Small intestine (tissue), 7 donors: ENCODE results near the gene CAVIN1. TPM values are rescaled to one million over a fixed set of nuclear protein-coding genes. Genes with fewer than 3 reads are reported as not detected.
"Not testable (repeated sequence)": the region's sequence is repeated elsewhere in the genome, so short reads cannot be mapped to it uniquely, and the experiment has no call there.

ENCODE experiments used
- DNase-seq, 2 donors: peaks; one replicate each; pipeline versions ENCODE4 v3.0.0 to v3.0.0-alpha.2; 2013
- FAIRE-seq: peaks from 2 replicates; lab custom pipeline; 2012; peaks lifted over from hg19 to GRCh38; lab: Jason Lieb, UNC
- H3K27ac ChIP-seq, 3 donors: one replicate each; pipeline ENCODE4 v1.5.1; 2013; ENCODE audit warnings: low read length in 2 of 3, mild to moderate bottlenecking in 2 of 3, control low read depth in 1 of 3, inconsistent platforms in 1 of 3, low read depth in 1 of 3, moderate library complexity in 1 of 3
- H3K27me3 ChIP-seq, 3 donors: one replicate each; pipeline ENCODE4 v1.6.1; 2013; ENCODE audit warnings: low read length in 3 of 3, inconsistent platforms in 1 of 3; ENCODE audit not compliant: control insufficient read depth in 3 of 3, insufficient read depth in 3 of 3
- H3K36me3 ChIP-seq, 3 donors: one replicate each; pipeline ENCODE4 v1.6.1; 2013; ENCODE audit warnings: low read length in 3 of 3, inconsistent platforms in 1 of 3, low read depth in 1 of 3, mild to moderate bottlenecking in 1 of 3, moderate library complexity in 1 of 3; ENCODE audit not compliant: control insufficient read depth in 3 of 3, insufficient read depth in 2 of 3
- H3K4me1 ChIP-seq, 3 donors: one replicate each; pipeline ENCODE4 v1.6.1; 2013; ENCODE audit warnings: low read length in 2 of 3, inconsistent platforms in 1 of 3, low read depth in 1 of 3, mild to moderate bottlenecking in 1 of 3, moderate library complexity in 1 of 3; ENCODE audit not compliant: control insufficient read depth in 3 of 3, insufficient read depth in 2 of 3
- H3K4me3 ChIP-seq, 3 donors: one replicate each; pipeline ENCODE4 v1.5.1; 2013; ENCODE audit warnings: low read length in 3 of 3, control low read depth in 1 of 3, inconsistent platforms in 1 of 3, low read depth in 1 of 3, mild to moderate bottlenecking in 1 of 3, moderate library complexity in 1 of 3
- H3K9me3 ChIP-seq, 2 donors: one replicate each; pipeline ENCODE4 v1.6.1; 2013; ENCODE audit warnings: low read depth in 1 of 2, low read length in 1 of 2; ENCODE audit not compliant: control insufficient read depth in 2 of 2, insufficient read depth in 1 of 2
- WGBS, 3 donors: extraction: QIAGEN DNeasy Blood & Tissue Kit; methylation state at CpG; one replicate each; pipeline ENCODE4 v1.1.7; 2013; 5-methylcytosine and 5-hydroxymethylcytosine counted together
- polyA plus RNA-seq, 4 donors: library from polyadenylated mRNA; stranded (reverse) in 3 of 4; unstranded in 1 of 4; fragments of 200-250 nt in 3 of 4; fragments of 120-200 nt in 1 of 4; gene quantifications; one replicate each; pipeline versions ENCODE4 v1.2.1 to v1.2.3, GENCODE V29; 2013
- donor health status: healthy with polysubstance abuse.
- donor health status: control.
- donor health status: control.
- donor health status: Bipolar disorder and iron deficiency.
- donor health status: healthy.

The CAVIN1 gene
- polyA plus RNA-seq, 4 donors = 2.7 to 81.0 (median 16.3) TPM

- 86 to 94% (median 89%) methylated on average over 1 of the region's 1 CpG for WGBS, 3 donors
- H3K27ac ChIP-seq = no peak overlapping the region
- FAIRE-seq (no peak), DNase-seq (no peak)
- no peak overlapping the region for H3K4me3 ChIP-seq
- H3K9me3 ChIP-seq = peaks cover 0 to 3% of the 10 kb centered on the region in 2 donors
- H3K4me1 ChIP-seq = peaks cover 0 to 7% (median 2%) of the 10 kb centered on the region in 3 donors
- no peaks in the 10 kb centered on the region for H3K27me3 ChIP-seq
- peaks cover 0 to 29% (median 2%) of the 10 kb centered on the region in 3 donors for H3K36me3 ChIP-seq
Measured at GRCh38 chr17:42373896-42374295, 49.2 kb downstream of the CAVIN1 start.

GRCh38 chr17:42372142-42372541, 50.9 kb downstream of the CAVIN1 start:
- FAIRE-seq = no peak
- DNase-seq = no peak
- peaks cover 0 to 3% of the 10 kb centered on the region in 2 donors for H3K9me3 ChIP-seq
- H3K36me3 ChIP-seq = peaks cover 0 to 27% (median 2%) of the 10 kb centered on the region in 3 donors
- no peak overlapping the region for H3K4me3 ChIP-seq
- H3K27me3 ChIP-seq = no peaks in the 10 kb centered on the region
- H3K27ac ChIP-seq = no peak overlapping the region
- peaks cover 0 to 5% (median 4%) of the 10 kb centered on the region in 3 donors for H3K4me1 ChIP-seq

- not testable (repeated sequence) for FAIRE-seq, H3K4me1 ChIP-seq
- WGBS, 3 donors = 80 to 81% (median 80%) methylated on average over 12 of the region's 12 CpGs
Measured at GRCh38 chr17:42368797-42369561, 54.1 kb downstream of the CAVIN1 start.

GRCh38 chr17:42368310-42368709, 54.7 kb downstream of the CAVIN1 start:
- not testable (repeated sequence) for H3K27ac ChIP-seq, H3K4me1 ChIP-seq, H3K9me3 ChIP-seq, DNase-seq, H3K4me3 ChIP-seq, FAIRE-seq, H3K27me3 ChIP-seq
- 81 to 89% (median 88%) methylated on average over 5 of the region's 5 CpGs for WGBS, 3 donors
- H3K36me3 ChIP-seq = peaks cover 0 to 25% (median 7%) of the 10 kb centered on the region in 3 donors

More at GRCh38 chr17:42368797-42369561, 54.1 kb downstream of the CAVIN1 start:
- not testable (repeated sequence) for H3K4me3 ChIP-seq, H3K9me3 ChIP-seq, H3K27ac ChIP-seq, DNase-seq, H3K27me3 ChIP-seq
- peaks cover 0 to 25% (median 7%) of the 10 kb centered on the region in 3 donors for H3K36me3 ChIP-seq

- WGBS, 3 donors = 84 to 88% (median 87%) methylated on average over 13 of the region's 13 CpGs
- H3K27ac ChIP-seq, H3K4me3 ChIP-seq, H3K27me3 ChIP-seq, H3K9me3 ChIP-seq, DNase-seq, FAIRE-seq: not testable (repeated sequence)
- peaks cover 0 to 18% (median 5%) of the 10 kb centered on the region in 3 donors for H3K36me3 ChIP-seq
- peaks cover 0 to 14% (median 13%) of the 10 kb centered on the region in 3 donors for H3K4me1 ChIP-seq
Measured at GRCh38 chr17:42366176-42367023, 56.7 kb downstream of the CAVIN1 start.

- FAIRE-seq (no peak), DNase-seq (no peak)
- WGBS, 3 donors = 79 to 90% (median 81%) methylated on average over 9 of the region's 9 CpGs
- Histone ChIP-seq H3K36me3 (peaks cover 0 to 11% (median 5%) of the 10 kb centered on the region in 3 donors), H3K4me3 (no peak overlapping the region), H3K9me3 (no peaks in the 10 kb centered on the region), H3K27ac (no peak overlapping the region), H3K27me3 (no peaks in the 10 kb centered on the region), H3K4me1 (peaks cover 0 to 14% (median 13%) of the 10 kb centered on the region in 3 donors)
Measured at GRCh38 chr17:42365136-42365535, 57.9 kb downstream of the CAVIN1 start.

- peaks cover 0 to 14% (median 13%) of the 10 kb centered on the region in 3 donors for H3K4me1 ChIP-seq
- no peaks in the 10 kb centered on the region for H3K27me3 ChIP-seq
- DNase-seq (no peak), FAIRE-seq (no peak)
- 64 to 83% (median 78%) methylated on average over 7 of the region's 7 CpGs for WGBS, 3 donors
- peaks cover 0 to 6% (median 5%) of the 10 kb centered on the region in 3 donors for H3K36me3 ChIP-seq
- H3K9me3 ChIP-seq = no peaks in the 10 kb centered on the region
- no peak overlapping the region for H3K27ac ChIP-seq
- H3K4me3 ChIP-seq = no peak overlapping the region
Measured at GRCh38 chr17:42363767-42364585, 59.1 kb downstream of the CAVIN1 start.
